HEK293 (cell line): ENCODE data around the gene B4GALT2.

ENCODE experiments used
- BCL11B ChIP-seq: fragments of 450-650 bp; formaldehyde crosslinking; IDR thresholded peaks from 2 replicates; pipeline ENCODE4 v1.5.1; 2016; ENCODE audit warnings: low read depth, missing biosample characterization, missing genetic modification characterization
- KLF10 ChIP-seq: fragments of 450-650 bp; IDR thresholded peaks from 2 replicates; pipeline ENCODE4 v1.5.1; 2018; ENCODE audit warnings: missing biosample characterization, mild to moderate bottlenecking, missing genetic modification characterization
- KLF8 ChIP-seq: fragments of 450-650 bp; formaldehyde crosslinking; IDR thresholded peaks from 2 replicates; pipeline ENCODE4 v1.5.1; 2016; ENCODE audit warnings: missing biosample characterization, missing genetic modification characterization
- SP7 ChIP-seq: fragments of 450-650 bp; formaldehyde crosslinking; IDR thresholded peaks from 2 replicates; pipeline ENCODE4 v1.5.1; 2016; ENCODE audit warnings: missing biosample characterization, missing genetic modification characterization
- YY2 ChIP-seq: fragments of 450-650 bp; formaldehyde crosslinking; IDR thresholded peaks from 2 replicates; pipeline ENCODE4 v1.5.1; 2016; ENCODE audit warnings: missing biosample characterization, missing genetic modification characterization
- ZBTB1 ChIP-seq: fragments of 450-650 bp; formaldehyde crosslinking; IDR thresholded peaks from 2 replicates; pipeline ENCODE4 v1.5.1; 2016; ENCODE audit warnings: missing biosample characterization, missing genetic modification characterization
- ZBTB21 ChIP-seq: fragments of 450-650 bp; formaldehyde crosslinking; IDR thresholded peaks from 2 replicates; pipeline ENCODE4 v1.5.1; 2017; ENCODE audit warnings: missing biosample characterization, missing genetic modification characterization
- ZBTB8A ChIP-seq: fragments of 450-650 bp; formaldehyde crosslinking; IDR thresholded peaks from 2 replicates; pipeline ENCODE4 v1.5.1; 2016; ENCODE audit warnings: missing biosample characterization, missing genetic modification characterization
- ZNF10 ChIP-seq: fragments of 450-650 bp; formaldehyde crosslinking; IDR thresholded peaks from 2 replicates; pipeline ENCODE4 v1.5.1; 2017; ENCODE audit warnings: missing biosample characterization, missing genetic modification characterization
- ZNF114 ChIP-seq: fragments of 450-650 bp; formaldehyde crosslinking; IDR thresholded peaks from 2 replicates; pipeline ENCODE4 v1.5.0; 2017; ENCODE audit warnings: missing biosample characterization, missing genetic modification characterization
- ZNF132 ChIP-seq: fragments of 450-650 bp; formaldehyde crosslinking; IDR thresholded peaks from 2 replicates; pipeline ENCODE4 v1.5.1; 2017; ENCODE audit warnings: missing biosample characterization, missing genetic modification characterization, borderline replicate concordance
- ZNF16 ChIP-seq: fragments of 450-650 bp; formaldehyde crosslinking; IDR thresholded peaks from 2 replicates; pipeline ENCODE4 v1.5.1; 2016; ENCODE audit warnings: low read depth, missing biosample characterization, missing genetic modification characterization
- ZNF175 ChIP-seq: fragments of 450-650 bp; formaldehyde crosslinking; IDR thresholded peaks from 2 replicates; pipeline ENCODE4 v1.5.1; 2016; ENCODE audit warnings: missing biosample characterization, missing genetic modification characterization
- ZNF223 ChIP-seq: fragments of 450-650 bp; formaldehyde crosslinking; IDR thresholded peaks from 2 replicates; pipeline ENCODE4 v1.5.1; 2016; ENCODE audit warnings: missing biosample characterization, missing genetic modification characterization
- ZNF341 ChIP-seq: fragments of 450-650 bp; formaldehyde crosslinking; IDR thresholded peaks from 2 replicates; pipeline ENCODE4; 2016; ENCODE audit warnings: low read depth, missing biosample characterization, missing genetic modification characterization
- ZNF366 ChIP-seq: fragments of 450-650 bp; formaldehyde crosslinking; conservative IDR thresholded peaks from 2 replicates; pipeline ENCODE4 v1.5.1; 2016; ENCODE audit warnings: missing biosample characterization, missing genetic modification characterization
- ZNF426 ChIP-seq: fragments of 450-650 bp; formaldehyde crosslinking; IDR thresholded peaks from 2 replicates; pipeline ENCODE4 v1.5.1; 2017; ENCODE audit warnings: missing biosample characterization, missing genetic modification characterization, mild to moderate bottlenecking, inconsistent platforms, moderate library complexity
- ZNF433 ChIP-seq: fragments of 450-650 bp; formaldehyde crosslinking; IDR thresholded peaks from 2 replicates; pipeline ENCODE4 v1.5.1; 2016; ENCODE audit warnings: missing biosample characterization, missing genetic modification characterization, low read depth
- ZNF501 ChIP-seq: fragments of 450-650 bp; formaldehyde crosslinking; IDR thresholded peaks from 2 replicates; pipeline ENCODE4 v1.5.1; 2016; ENCODE audit warnings: missing biosample characterization, missing genetic modification characterization
- ZNF585B ChIP-seq: fragments of 450-650 bp; formaldehyde crosslinking; IDR thresholded peaks from 2 replicates; pipeline ENCODE4 v1.5.1; 2016; ENCODE audit warnings: missing biosample characterization, missing genetic modification characterization
- ZNF621 ChIP-seq: fragments of 450-650 bp; formaldehyde crosslinking; IDR thresholded peaks from 2 replicates; pipeline ENCODE4 v1.5.1; 2017; ENCODE audit warnings: missing biosample characterization, missing genetic modification characterization
- ZNF664 ChIP-seq: fragments of 450-650 bp; formaldehyde crosslinking; IDR thresholded peaks from 2 replicates; pipeline ENCODE4 v1.5.1; 2016; ENCODE audit warnings: missing biosample characterization, missing genetic modification characterization
- ZNF747 ChIP-seq: fragments of 450-650 bp; formaldehyde crosslinking; IDR thresholded peaks from 2 replicates; pipeline ENCODE4 v1.5.1; 2016; ENCODE audit warnings: missing biosample characterization, missing genetic modification characterization
- ZNF791 ChIP-seq: fragments of 450-650 bp; formaldehyde crosslinking; IDR thresholded peaks from 2 replicates; pipeline ENCODE4 v1.5.1; 2016; ENCODE audit warnings: missing biosample characterization, missing genetic modification characterization
- ZNF837 ChIP-seq: fragments of 450-650 bp; formaldehyde crosslinking; IDR thresholded peaks from 2 replicates; pipeline ENCODE4 v1.5.1; 2016; ENCODE audit warnings: missing biosample characterization, missing genetic modification characterization
- TF ChIP-seq, protein P1 (sequence below): fragments of 450-650 bp; IDR thresholded peaks from 2 replicates; pipeline ENCODE4 v1.5.1; 2018; ENCODE audit warnings: missing biosample characterization, missing genetic modification characterization
- TF ChIP-seq, protein P2 (sequence below): fragments of 450-650 bp; formaldehyde crosslinking; IDR thresholded peaks from 2 replicates; pipeline ENCODE4 v1.5.1; 2016; ENCODE audit warnings: missing biosample characterization, missing genetic modification characterization
- TF ChIP-seq, protein P3 (sequence below): fragments of 450-650 bp; formaldehyde crosslinking; IDR thresholded peaks from 2 replicates; pipeline ENCODE4 v1.5.1; 2016; ENCODE audit warnings: missing biosample characterization, missing genetic modification characterization
- TF ChIP-seq, protein P4 (sequence below): fragments of 450-650 bp; formaldehyde crosslinking; IDR thresholded peaks from 2 replicates; pipeline ENCODE4 v1.5.1; 2017; ENCODE audit warnings: missing biosample characterization, mild to moderate bottlenecking, missing genetic modification characterization, moderate library complexity
- TF ChIP-seq, protein P5 (sequence below): fragments of 450-650 bp; formaldehyde crosslinking; IDR thresholded peaks from 2 replicates; pipeline ENCODE4 v1.5.1; 2016; ENCODE audit warnings: missing biosample characterization, missing genetic modification characterization
- TF ChIP-seq, protein P6 (sequence below): fragments of 450-650 bp; formaldehyde crosslinking; IDR thresholded peaks from 2 replicates; pipeline ENCODE4 v1.5.1; 2017; ENCODE audit warnings: missing biosample characterization, missing genetic modification characterization

The B4GALT2 gene

DNA sequence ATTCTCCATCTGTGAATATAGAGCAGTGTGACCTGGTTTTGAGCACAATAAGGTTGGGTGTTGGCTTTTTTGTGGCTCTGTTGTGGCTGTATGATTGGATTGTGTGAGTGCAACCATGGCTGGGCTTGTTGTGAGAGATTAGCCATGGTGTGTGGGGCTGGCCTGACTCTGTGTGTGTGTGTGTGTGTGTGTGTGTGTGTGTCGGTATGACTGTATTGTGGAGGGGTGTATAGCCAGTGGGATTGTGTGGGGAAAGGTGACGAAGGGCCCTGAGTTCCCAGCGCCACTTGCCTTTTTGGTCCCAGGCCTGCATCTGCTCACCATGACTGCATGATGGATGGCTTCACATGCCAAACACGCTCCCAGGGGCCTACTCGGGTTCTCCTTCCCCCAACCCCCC is 58.1 kb downstream of the B4GALT2 start (continued):
- no peak for TF ChIP-seq ZNF114 (tag by site-specific recombination)
- TF ChIP-seq ZNF837: no peak
- 0 out of 2 replicates have a peak, but pooled peaks have one; percentile 57 for TF ChIP-seq YY2 (tag by site-specific recombination)
- TF ChIP-seq ZNF585B (tag by site-specific recombination): no peak
- no peak for TF ChIP-seq ZNF132 (tag by site-specific recombination)
- TF ChIP-seq, protein P1, sequence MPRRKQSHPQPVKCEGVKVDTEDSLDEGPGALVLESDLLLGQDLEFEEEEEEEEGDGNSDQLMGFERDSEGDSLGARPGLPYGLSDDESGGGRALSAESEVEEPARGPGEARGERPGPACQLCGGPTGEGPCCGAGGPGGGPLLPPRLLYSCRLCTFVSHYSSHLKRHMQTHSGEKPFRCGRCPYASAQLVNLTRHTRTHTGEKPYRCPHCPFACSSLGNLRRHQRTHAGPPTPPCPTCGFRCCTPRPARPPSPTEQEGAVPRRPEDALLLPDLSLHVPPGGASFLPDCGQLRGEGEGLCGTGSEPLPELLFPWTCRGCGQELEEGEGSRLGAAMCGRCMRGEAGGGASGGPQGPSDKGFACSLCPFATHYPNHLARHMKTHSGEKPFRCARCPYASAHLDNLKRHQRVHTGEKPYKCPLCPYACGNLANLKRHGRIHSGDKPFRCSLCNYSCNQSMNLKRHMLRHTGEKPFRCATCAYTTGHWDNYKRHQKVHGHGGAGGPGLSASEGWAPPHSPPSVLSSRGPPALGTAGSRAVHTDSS: no peak
- TF ChIP-seq ZNF791 (tag by site-specific recombination): 0 out of 2 replicates have a peak, but pooled peaks have one; percentile 15
- TF ChIP-seq KLF10 (tag by site-specific recombination): no peak
- TF ChIP-seq ZBTB1 (tag by site-specific recombination): no peak
- TF ChIP-seq ZNF664: no peak
- TF ChIP-seq ZNF341: no peak
- TF ChIP-seq, protein P2, sequence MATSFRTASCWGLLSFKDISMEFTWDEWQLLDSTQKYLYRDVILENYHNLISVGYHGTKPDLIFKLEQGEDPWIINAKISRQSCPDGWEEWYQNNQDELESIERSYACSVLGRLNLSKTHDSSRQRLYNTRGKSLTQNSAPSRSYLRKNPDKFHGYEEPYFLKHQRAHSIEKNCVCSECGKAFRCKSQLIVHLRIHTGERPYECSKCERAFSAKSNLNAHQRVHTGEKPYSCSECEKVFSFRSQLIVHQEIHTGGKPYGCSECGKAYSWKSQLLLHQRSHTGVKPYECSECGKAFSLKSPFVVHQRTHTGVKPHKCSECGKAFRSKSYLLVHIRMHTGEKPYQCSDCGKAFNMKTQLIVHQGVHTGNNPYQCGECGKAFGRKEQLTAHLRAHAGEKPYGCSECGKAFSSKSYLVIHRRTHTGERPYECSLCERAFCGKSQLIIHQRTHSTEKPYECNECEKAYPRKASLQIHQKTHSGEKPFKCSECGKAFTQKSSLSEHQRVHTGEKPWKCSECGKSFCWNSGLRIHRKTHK (tag by site-specific recombination): no peak
- no peak for TF ChIP-seq ZNF433 (tag by site-specific recombination)
- TF ChIP-seq, protein P3, sequence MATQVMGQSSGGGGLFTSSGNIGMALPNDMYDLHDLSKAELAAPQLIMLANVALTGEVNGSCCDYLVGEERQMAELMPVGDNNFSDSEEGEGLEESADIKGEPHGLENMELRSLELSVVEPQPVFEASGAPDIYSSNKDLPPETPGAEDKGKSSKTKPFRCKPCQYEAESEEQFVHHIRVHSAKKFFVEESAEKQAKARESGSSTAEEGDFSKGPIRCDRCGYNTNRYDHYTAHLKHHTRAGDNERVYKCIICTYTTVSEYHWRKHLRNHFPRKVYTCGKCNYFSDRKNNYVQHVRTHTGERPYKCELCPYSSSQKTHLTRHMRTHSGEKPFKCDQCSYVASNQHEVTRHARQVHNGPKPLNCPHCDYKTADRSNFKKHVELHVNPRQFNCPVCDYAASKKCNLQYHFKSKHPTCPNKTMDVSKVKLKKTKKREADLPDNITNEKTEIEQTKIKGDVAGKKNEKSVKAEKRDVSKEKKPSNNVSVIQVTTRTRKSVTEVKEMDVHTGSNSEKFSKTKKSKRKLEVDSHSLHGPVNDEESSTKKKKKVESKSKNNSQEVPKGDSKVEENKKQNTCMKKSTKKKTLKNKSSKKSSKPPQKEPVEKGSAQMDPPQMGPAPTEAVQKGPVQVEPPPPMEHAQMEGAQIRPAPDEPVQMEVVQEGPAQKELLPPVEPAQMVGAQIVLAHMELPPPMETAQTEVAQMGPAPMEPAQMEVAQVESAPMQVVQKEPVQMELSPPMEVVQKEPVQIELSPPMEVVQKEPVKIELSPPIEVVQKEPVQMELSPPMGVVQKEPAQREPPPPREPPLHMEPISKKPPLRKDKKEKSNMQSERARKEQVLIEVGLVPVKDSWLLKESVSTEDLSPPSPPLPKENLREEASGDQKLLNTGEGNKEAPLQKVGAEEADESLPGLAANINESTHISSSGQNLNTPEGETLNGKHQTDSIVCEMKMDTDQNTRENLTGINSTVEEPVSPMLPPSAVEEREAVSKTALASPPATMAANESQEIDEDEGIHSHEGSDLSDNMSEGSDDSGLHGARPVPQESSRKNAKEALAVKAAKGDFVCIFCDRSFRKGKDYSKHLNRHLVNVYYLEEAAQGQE (tag by site-specific recombination): no peak
- TF ChIP-seq, protein P4, sequence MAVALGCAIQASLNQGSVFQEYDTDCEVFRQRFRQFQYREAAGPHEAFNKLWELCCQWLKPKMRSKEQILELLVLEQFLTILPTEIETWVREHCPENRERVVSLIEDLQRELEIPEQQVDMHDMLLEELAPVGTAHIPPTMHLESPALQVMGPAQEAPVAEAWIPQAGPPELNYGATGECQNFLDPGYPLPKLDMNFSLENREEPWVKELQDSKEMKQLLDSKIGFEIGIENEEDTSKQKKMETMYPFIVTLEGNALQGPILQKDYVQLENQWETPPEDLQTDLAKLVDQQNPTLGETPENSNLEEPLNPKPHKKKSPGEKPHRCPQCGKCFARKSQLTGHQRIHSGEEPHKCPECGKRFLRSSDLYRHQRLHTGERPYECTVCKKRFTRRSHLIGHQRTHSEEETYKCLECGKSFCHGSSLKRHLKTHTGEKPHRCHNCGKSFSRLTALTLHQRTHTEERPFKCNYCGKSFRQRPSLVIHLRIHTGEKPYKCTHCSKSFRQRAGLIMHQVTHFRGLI: peak; percentile 86
- no peak for TF ChIP-seq ZNF366
- no peak for TF ChIP-seq ZBTB21 (tag by site-specific recombination)
- no peak for TF ChIP-seq ZBTB8A
- no peak for TF ChIP-seq ZNF747
- TF ChIP-seq ZNF10 (tag by site-specific recombination): no peak
- TF ChIP-seq ZNF426 (tag by site-specific recombination): no peak
- TF ChIP-seq ZNF16: no peak
- no peak for TF ChIP-seq ZNF175 (tag by site-specific recombination)
- no peak for TF ChIP-seq BCL11B (tag by site-specific recombination)
- TF ChIP-seq, protein P5, sequence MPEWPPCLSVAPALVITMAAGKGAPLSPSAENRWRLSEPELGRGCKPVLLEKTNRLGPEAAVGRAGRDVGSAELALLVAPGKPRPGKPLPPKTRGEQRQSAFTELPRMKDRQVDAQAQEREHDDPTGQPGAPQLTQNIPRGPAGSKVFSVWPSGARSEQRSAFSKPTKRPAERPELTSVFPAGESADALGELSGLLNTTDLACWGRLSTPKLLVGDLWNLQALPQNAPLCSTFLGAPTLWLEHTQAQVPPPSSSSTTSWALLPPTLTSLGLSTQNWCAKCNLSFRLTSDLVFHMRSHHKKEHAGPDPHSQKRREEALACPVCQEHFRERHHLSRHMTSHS: no peak
- no peak for TF ChIP-seq ZNF621 (tag by site-specific recombination)
- TF ChIP-seq, protein P6, sequence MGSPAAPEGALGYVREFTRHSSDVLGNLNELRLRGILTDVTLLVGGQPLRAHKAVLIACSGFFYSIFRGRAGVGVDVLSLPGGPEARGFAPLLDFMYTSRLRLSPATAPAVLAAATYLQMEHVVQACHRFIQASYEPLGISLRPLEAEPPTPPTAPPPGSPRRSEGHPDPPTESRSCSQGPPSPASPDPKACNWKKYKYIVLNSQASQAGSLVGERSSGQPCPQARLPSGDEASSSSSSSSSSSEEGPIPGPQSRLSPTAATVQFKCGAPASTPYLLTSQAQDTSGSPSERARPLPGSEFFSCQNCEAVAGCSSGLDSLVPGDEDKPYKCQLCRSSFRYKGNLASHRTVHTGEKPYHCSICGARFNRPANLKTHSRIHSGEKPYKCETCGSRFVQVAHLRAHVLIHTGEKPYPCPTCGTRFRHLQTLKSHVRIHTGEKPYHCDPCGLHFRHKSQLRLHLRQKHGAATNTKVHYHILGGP (tag by site-specific recombination): no peak
- no peak for TF ChIP-seq SP7 (tag by site-specific recombination)
- no peak for TF ChIP-seq ZNF501 (tag by site-specific recombination)
- no peak for TF ChIP-seq ZNF223 (tag by site-specific recombination)
- no peak for TF ChIP-seq KLF8 (tag by site-specific recombination)
